Posterior cingulate gyrus (tissue), 11 donors: ENCODE measurements around the gene RAB18.
A peak's percentile ranks its signal among the peaks of the same experiment; 100 is the strongest.
"Not testable (repeated sequence)": the region's sequence is repeated elsewhere in the genome, so short reads cannot be mapped to it uniquely, and the experiment has no call there.

Experiments
- DNase-seq, 10 donors: peaks; one replicate each; pipeline versions ENCODE4 v3.0.0 to v3.0.0-alpha.2; 2020 to 2021; ENCODE audit warnings: mixed read lengths in 3 of 10
- intact Hi-C: fragments of 100-400 bp; cut with DNase I; formaldehyde crosslinking; loops from one replicate; pipeline ENCODE4 v1.15.1; 2023

Gene RAB18

DNA sequence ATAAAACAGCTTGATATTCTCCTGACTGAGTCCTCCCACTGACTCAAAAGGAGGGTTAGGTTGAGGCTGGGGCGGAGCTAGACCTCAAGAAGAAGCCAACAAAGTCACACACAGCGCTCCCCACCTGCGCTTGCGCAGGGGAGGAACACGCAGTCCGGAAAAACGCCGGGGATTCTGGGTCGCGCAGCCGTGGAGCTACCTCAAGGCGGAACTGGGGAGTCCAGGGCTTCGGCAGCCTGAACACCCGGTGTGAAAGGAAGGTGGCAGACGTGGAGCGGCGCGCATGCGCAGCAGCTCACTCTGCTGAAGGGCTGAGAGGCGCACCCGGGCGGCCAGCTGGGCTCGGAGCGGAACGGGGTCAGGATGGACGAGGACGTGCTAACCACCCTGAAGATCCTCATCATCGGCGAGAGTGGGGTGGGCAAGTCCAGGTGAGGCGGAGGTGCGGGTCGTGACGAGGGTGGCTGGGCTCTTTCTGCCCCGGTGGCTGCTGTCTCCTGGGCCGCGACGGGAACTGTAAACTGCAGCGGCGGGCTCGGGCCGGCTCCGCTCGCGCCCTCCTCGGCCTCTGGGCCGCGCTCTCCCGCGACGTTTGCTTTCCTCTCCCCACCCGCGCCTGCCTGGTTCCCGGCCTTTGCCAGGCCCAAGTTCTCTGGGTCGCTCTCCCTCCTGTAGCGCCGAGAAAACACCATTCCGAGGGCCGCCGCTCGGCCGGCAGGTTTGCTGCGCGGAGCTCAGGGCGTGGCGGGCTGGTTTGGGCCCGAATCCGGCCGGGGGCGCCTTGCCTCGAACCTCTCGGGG lies at the start of gene RAB18:
TSS of gene RAB18 (plus strand) at position 298 of the 801 bp plus-strand sequence. CDS start at position 364, 66 bp downstream.
- intact Hi-C loops, result no loop called here
- peak; percentile 94 to 99 (median 96) for DNase-seq

DNA sequence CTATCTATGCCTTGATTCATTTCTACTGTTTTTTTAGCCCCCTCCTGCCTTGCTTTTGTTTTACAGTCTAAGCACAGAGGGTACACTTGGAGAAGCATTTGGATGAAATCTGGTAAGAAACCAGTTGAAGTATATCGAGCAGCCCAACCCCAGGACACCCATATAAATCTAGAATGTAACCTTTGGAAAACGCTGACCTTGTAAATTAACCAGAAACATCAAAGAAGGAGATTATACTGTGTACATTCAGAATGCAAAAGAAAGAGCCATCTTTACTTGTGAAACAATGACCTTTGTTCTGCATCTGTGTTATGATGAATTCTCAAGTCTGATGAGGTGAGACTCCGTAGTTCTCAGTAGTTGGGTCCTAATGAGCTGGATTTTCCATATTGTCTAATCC lies 49.3 kb upstream of the RAB18 start:
- intact Hi-C loops, result no loop called here

DNA sequence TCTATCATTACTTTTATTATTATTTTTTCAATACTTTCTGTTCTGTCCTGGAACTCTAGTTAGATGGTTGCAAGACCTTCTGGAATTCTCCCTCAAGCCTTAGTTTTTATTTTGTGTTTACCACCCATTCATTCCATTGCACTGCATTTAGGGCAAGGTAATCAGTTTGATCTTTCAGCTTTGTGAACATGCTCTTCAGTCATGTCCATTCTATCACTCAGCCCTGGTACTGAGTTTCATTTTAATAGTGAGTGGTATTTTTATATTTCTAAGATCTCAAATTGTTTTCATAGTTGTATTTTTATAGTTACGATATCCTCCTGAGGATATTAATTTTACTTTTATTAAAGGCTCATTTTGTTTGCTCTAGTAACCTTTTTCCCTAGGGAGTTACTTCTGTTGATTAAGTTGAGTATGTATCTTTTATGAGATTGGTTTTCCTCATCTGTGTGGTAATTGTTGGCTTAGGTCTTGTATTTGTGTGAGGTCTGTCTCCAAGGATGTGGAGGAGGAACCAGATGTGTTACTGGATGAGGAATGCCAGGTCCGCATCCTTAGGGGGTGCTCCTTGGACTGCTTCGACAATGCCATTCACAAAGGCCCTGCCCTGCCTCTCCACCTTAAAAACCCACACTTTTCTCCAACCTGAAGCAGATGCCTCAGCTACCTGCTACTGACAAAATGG lies 46.7 kb upstream of the RAB18 start:
- DNase-seq, result no peak
- intact Hi-C loops, result no loop called here

More for the DNA sequence above, 49.3 kb upstream of the RAB18 start:
- DNase-seq, result no peak

DNA sequence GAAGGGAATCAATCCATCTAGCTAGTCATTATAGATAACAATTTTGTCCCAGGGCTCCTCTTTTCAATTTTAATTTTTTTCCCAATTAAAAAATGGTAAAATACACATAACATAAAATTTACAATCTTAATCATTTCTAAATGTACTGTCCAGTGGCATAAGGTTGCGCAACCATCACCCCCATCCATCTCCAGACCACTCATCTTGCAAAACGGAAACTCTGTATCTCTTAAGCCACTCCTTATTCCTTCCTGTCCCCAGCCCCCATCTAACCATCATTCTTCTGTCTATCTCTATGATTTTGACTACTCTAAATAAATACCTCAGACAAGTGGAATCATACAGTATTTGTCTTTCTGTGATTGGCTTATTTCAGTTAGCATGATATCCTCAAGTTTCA lies 46.1 kb upstream of the RAB18 start:
- intact Hi-C loops, result no loop called here
- no peak for DNase-seq

DNA sequence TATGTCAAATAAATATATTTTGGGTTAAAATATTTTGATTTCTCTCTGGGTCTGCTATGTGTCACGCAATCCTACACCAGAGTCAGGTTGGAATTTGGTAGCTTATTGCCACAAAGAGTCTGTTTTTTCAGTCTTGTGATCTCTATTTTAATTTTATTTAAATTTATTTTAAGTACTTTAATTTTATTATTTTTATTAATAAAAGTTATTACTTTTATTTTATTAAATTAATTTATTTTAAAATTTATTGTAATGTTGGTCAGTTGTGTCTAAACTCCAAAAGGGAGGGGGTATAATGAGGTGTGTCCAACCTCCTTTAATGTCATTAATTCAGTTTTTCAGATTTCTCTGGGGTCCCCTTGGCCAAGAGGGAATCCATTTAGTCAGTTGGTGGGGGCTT lies 42.8 kb upstream of the RAB18 start:
- DNase-seq, result no peak
- intact Hi-C loops, result no loop called here

DNA sequence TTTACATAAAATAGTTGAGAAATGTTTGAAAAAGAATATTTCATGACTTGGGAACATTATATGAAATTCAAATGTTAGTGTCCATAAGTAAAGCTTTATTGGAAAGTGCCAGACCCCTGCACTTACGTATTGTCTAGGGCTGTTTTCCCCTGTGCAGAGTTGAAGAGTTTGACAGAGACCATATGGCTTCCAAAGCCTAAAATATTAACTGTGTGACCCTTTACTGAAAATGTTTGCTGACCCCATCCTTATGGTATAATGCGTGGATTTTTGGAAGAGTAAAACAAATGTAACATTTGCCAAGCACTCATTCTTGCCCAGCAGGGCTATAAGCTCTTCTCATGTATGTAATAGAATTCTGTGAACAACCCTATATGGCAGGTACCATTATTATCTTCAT lies 40.1 kb upstream of the RAB18 start:
- no peak for DNase-seq
- intact Hi-C loops, result no loop called here

DNA sequence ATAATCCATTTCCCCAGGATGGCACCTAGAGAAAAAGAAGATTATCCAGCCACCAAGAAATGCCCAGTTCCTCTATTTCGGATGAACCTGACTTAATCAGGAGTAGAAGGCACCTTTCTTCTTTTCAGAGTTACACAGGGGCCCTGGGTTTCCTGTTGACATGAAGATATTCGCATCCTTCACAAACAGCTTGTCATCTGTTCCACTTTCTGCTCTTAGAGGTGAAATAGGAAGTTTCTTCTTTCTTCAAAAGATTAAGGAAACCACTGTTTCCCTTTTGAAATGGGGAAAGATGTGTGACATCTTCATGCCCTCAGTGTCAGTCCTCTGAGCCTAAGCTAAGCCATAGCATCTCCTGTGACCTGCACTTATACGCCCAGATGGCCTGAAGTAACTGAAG lies 39.1 kb upstream of the RAB18 start:
- intact Hi-C loops, result no loop called here
- no peak for DNase-seq

DNA sequence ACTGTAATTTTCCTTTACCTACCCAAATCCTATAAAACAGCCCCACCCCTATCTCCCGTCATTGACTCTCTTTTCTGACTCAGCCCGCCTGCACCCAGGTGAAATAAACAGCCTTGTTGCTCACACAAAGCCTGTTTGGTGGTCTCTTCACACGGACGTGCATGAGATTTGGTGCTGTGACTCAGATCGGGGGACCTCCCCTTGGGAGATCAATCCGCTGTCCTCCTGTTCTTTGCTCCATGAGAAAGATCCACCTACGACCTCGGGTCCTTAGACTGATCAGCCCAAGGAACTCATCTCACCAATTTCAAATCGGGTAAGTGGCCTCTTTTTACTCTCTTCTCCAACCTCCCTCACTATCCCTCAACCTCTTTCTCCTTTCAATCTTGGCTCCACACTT lies 38.5 kb upstream of the RAB18 start:
- DNase-seq, intact Hi-C loops: not testable (repeated sequence)

DNA sequence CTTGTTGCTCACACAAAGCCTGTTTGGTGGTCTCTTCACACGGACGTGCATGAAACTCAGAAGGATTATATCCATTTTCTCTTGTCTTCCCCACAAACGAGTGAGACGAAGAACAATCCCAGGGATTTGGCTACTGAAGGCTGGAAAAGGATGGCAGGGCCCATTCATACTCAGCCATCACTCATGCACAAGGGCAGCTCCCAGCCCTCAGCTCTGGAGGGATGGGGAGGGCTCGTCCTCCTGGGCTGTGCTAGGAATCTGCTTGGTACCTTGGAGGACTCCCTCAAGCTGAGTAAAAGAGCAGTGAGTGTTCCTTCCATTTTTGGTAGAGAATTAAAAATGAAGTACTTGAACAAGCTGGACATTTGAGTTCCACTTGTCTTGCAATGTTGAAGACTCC lies 33.2 kb upstream of the RAB18 start:
- no peak for DNase-seq
- intact Hi-C loops, result no loop called here

DNA sequence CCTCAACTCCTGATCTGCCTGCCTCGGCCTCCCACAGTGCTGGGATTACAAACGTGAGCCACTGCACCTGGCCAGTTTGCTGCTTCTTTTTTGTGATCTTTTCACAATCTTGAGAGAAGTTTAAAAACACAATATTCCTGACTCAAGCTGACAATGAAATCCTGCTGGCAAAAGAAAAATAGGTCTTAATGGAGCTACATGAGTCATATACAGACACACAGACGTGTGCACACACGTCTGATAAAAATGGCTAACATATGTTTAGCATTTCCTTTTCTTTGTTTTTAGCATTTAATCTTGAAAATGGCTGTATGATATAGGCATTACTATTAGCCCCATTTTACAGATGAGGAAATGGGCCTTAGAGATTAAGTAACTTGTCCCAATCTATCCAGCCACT lies 29.4 kb upstream of the RAB18 start:
- intact Hi-C loops, result no loop called here
- DNase-seq, result no peak

DNA sequence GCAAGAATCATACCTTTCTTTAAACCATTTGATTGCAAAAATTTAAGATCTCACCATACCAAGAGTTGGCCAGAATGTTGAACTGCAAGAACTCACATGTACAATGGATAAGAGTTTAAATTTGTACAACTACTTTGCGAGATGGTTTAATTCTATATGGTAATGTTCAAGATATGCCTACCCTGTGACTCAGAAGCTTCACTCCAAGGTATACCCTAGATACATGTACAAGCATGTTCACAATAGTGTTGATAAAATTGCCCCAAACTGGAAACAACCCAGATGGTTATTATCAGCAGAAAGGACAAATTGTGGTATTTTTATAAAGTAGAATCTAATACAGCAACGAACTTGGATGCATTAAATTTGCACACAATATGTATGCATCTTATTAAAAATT lies 25.1 kb upstream of the RAB18 start:
- no peak for DNase-seq
- intact Hi-C loops, result no loop called here

DNA sequence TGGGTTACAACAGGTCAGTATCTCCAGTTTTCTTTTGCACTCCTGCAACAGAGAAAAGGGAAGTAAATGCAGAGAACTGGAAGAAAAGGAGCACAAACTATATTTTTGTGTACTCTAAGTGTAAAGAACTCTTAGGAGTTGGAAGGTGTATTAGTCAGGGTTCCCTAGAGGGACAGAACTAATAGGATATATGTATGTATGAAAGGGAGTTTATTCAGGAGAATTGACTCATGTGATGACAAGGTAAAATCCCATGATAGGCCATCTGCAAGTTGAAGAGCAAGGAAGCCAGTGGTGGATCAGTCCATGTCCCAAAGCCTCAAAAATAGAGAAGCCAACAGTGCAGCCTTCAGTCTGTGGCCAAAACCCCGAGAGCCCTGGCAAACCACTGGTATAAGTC lies 22.6 kb upstream of the RAB18 start:
- intact Hi-C loops, result no loop called here
- DNase-seq, result no peak

DNA sequence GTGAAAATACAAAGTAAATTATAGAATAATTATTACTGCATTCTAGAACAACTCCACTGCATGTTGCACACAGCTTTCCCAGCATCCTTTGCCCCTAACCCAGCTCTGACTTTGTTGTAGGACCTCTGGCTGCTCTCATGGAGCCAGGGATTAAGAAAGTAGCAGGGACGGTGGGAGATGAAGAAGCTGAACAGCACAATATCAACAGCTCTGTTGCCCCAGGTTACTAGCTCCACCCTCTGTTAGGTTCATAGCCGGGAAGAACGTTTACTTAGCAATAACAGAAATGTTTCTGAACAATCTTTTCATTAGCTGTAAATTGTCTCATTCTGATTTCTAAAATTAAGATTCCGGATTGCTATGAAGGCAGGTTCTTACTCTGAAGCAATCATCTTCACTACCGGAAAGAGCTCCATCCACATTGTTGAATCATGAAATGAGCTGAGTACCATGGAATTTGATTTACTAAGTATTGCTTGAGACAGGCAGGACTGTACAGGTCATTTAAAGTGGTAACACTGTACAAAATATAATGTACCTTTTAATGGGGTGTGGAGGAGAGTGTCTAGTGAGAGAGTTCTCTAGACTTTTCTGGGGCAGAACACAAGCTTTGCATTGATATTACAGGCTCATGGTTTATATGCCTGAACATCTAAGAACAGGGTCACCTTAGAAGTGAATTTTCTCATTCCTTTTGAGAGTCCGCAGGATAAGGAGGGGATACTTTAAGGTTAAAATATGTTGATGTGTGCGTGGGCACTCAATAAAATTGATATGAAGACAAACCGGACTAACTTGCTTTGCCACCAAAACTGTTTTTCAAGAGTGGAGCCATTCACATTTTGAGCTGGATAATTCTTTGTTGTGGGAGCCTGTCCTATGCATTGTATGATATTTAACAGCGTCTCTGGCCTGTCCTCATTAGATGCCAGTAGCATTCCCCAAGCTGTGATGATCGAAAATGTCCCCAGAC lies 20.8 kb upstream of the RAB18 start:
- intact Hi-C loops, result no loop called here
- no peak for DNase-seq

DNA sequence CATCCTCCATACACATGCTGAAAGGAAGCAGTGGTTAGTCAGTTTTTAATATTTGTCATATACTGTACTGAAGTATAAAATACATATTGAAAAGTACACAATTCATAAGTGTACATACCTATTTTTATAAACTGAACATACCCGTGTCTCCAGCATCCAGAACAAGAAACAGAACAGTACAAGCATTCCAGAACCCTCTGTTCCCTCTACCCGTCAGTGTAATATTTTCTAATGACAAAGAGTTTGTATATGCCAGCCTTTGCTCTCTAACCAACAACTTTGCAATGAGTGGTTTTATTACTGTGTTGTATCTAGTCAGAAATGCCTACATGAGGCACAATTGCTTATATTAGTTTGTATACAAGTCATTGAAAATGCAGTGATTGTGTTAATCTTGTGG lies 18.7 kb upstream of the RAB18 start:
- no peak for DNase-seq
- intact Hi-C loops, result no loop called here

DNA sequence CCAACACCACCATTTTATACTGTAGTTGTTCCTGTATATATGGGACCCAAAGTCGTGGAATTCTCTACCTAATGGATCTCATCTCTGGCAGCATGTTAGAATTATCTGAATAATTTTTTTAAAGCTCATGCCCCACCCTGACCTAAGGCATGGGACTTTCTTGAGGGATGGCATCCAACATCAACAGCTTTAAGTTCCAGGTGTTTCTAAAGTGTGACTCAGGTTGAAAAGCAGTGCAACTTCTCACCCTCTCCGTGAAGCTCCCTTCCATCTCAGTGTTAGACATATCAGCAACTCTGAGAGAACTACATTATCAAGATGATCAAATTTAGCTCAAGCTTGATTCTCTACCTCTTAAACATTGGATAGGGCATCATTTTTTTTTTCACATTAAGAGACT lies 18.1 kb upstream of the RAB18 start:
- no peak for DNase-seq
- intact Hi-C loops, result no loop called here

DNA sequence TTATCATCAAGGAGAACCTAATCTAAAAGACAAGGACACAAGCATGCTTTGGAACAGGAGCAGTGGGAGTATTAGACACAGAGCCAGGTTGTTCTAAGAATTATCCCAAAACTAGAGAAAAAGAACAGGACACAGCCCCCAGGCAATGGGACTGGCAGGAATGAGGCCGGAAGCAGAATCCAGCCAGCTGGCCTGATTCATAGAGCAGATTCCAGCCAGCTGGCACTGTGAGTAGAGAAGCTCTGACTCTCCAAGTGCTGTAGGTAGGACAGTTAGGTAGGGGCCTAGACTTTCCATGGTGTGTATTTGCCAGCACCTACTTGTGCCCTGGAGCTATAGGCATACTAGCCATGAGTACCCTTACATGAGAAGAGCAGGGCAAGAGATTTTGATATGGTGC lies 13.3 kb upstream of the RAB18 start:
- DNase-seq, result peak in 1 of 10 donors; percentile 39
- intact Hi-C loops, result no loop called here

DNA sequence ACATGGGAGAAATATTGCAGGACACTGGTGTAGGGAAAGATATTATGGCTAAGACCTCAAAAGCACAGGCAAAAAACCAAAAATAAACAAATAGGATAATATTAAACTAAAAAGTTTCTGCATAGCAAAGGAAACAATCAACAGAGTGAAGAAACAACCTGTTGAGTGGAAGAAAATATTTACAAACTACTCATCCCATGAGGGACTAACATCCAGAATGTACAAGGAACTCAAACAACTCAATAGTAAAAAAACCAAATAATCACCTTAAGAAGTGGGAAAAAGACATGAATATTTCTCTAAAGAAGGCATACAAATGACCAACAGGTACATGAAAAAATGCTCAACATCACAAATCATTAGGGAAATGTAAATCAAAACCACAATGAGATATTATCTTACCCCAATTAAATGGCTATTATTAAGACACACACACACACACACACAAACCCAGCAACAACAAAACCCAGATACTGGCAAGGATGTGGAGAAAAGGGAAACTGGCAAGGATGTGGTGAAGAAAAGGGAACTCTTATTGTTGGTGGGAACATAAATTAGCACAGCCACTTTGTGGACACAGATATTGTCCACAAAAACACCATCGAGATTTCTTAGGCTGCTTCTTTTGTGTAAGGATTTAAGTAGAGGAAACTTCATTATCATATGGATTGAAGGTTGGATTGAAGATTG lies 9.8 kb upstream of the RAB18 start:
- DNase-seq, result no peak
- intact Hi-C loops, result no loop called here

DNA sequence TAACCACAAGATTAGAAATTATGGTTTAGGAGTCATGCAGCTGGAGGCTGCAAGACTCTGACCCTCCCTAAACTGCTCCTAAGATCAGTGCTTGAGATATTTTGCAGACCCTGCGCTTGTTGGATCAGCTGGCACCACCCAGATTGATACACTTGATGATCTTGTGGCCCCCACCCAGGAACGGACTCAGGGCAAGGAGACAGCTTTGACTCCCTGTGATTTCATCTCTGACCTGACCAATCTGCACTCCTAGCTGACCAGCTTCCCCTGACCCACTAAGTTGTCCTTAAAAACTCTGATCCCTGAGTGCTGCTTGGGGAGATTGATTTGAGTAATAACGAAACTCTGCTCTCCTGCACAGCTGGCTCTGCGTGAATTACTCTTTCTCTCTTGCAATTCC lies 8.0 kb upstream of the RAB18 start:
- intact Hi-C loops, result no loop called here
- peak in 1 of 10 donors; percentile 13 for DNase-seq

DNA sequence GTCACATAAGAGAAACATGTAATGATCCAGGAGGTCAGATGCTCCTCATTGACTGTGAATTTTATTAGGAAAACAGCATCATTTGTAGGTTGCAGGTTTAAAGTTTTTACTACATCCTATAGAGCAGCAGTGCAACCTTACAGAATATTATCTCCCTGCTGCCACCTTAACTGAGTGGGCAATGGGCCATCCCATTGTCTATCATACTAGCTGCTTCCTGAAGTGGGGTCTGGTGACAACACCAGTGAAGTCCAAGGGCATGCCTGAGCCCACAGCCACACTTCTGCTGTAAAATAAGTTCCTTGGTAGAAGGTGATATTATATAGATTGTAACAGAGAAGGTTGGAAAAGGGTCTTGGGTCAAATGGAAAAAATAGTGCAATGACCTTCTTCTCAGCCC lies 4.0 kb upstream of the RAB18 start:
- DNase-seq, result peak in 1 of 10 donors; percentile 12
- intact Hi-C loops, result no loop called here

DNA sequence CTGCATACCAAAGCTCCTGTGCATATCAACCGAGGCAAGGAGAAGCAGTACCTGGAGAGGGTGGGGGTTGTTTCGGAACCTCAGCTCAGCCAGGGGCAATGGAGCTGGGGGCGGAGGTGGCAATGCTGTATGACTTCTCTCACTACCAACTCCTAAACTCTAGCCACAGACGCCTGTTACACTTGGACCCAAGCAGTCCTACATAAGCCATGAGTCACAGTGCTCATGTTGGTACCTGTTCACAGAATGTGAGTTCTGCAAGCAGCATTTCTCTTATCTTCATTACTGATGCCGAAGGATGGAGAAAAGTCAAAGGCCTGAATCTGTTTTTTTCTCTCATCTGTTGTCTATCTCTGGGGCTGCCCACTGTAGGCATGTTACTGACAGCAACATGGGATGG lies 3.2 kb upstream of the RAB18 start:
- intact Hi-C loops, result no loop called here
- DNase-seq, result peak in 1 of 10 donors; percentile 49
